Putamen (tissue), 1 donor: ENCODE measurements around the gene CNTN5.
"Not testable (repeated sequence)": the region's sequence is repeated elsewhere in the genome, so short reads cannot be mapped to it uniquely, and the experiment has no call there.

Experiments used
- DNase-seq: peaks from one replicate; pipeline ENCODE4 v3.0.0-alpha.2; 2016; ENCODE audit warnings: low spot score

Gene CNTN5

DNA sequence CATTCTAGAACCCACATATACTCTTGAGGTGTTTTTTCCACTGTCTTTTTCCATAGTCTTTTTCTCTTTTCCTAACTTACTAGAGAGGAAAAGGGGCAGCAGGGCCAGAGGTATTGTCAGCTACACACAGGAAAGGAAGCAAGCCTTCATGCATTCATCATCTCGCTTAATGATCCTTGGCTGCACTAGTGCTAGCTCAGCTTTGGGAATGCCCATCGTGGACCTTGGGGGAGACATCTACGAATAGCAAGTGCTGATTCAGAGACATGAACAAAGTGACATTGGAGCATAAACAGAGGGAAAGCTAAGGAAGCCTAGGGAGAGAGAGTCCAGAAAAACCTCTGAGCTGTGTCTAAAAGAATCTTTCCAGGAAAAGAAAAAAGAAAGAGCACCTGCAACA is 1200.1 kb downstream of the CNTN5 start:
- DNase-seq = no peak

DNA sequence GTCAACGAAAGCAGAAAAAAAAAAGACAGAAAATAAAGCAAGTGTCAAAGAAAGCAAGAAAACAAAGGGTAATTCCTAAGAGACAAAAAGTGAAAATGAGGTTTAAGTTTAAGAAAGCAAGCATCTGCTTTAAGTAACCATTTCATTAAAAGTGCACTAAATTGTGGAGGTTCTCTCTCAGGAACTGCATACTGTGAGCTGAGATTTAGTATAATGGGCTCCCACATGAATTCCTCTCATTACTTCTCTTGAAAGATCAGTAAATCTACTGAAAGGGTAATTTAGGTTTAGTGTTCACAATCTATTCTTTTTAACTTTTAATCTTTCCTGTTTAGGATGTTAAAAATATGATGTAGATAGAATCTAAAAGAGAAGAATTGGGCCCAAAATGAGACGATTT is 1201.0 kb downstream of the CNTN5 start:
- DNase-seq = no peak

DNA sequence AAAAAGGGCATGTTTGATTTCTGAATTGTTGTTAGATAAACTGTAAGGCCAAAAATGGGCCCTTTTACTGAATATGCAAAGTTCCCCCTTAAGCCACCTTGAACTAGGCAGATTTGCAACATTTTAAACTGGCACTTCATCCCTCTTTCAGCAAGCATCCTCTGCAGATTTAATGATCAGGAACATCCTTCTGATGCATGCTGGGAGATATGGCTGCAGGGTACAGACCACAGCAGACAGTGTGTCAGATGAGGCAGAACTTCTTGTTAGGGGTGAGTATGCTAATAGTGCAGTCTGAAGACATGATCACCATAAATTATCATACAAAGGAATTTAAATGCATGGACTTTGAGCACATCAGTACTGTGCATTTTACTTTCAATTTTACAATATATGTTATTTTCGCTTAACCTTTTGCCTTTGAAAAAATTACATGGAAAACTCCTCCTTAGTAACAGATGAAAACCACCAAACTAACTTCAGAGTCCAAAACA is 1203.8 kb downstream of the CNTN5 start:
- no peak for DNase-seq

DNA sequence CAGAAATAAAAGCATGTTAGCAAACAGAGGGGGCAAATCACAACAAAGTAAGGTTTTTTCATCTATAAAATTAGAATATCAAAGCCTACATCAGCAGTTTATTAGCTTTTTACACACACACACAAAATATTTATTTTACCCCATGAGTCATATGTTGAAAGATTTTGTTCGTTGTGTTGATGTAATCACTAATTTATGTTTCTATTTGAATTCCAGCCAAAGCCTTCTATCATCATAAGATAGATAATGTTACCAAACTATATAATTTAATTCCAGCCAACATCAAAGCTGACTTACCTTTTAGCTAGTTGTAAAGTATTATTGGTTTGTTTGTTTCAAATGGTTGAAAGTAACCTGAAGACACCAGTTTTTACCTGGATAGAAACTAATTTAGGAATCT is 1208.3 kb downstream of the CNTN5 start:
- DNase-seq = no peak

DNA sequence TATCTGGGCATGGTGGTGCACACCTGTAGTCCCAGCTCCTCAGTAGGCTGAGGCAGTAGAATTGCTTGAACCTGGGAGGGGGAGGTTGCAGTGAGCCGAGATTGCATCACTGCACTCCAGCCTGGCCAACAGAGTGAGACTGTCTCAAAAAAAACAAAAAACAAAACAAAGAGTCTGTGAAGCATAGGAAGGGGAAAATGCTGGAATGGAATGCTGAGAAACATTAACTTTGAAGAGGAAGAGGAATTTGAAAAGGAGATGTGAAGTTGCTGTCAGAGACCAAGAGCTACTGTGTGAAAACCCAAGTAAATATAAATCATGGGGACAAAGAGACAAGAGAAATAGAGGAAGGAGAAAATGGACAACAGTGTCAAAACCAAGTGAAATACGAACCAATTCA is 1211.3 kb downstream of the CNTN5 start:
- DNase-seq = no peak

DNA sequence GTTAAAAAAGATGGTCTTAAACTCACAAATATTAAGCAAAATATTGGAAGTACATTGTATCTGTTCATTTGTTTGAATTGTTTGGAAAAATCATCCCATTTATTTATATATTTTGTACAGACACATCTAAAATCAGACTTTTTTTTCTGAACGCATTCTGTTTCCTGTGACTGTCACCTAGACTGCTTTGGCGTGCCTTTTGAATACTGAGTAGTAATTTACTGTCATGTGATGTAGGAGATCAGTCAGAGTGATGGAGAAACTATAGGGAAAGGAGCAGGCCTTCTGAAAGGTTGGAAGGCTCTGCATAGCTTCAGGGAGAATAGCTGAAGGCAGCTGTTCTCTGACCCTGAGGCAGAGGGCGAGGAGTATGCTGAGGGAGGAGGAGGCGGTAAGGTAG is 1214.3 kb downstream of the CNTN5 start:
- no peak for DNase-seq

DNA sequence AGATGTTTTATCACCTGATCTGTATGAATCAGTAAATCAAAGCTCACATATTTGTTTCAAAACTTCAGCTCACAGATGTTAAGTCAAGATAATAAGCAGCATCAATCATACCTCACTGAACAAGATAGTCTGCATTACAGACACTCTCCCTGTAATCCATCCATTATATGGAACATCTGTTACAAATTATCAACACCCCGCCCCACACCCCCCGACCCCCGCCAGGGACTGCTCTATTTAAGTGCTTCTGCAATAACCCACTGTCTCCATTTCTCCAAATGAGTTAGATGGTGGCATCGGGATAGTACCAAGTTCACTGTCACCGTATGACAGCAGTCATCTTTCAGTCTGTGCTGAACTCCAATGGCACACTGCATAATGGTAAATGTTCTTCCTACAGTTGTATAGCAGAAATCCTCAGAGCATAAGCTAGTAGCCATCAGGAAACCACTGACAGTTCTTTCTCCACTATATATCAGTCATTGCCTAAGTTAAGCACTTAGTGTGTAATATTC is 1219.3 kb downstream of the CNTN5 start:
- no peak for DNase-seq

DNA sequence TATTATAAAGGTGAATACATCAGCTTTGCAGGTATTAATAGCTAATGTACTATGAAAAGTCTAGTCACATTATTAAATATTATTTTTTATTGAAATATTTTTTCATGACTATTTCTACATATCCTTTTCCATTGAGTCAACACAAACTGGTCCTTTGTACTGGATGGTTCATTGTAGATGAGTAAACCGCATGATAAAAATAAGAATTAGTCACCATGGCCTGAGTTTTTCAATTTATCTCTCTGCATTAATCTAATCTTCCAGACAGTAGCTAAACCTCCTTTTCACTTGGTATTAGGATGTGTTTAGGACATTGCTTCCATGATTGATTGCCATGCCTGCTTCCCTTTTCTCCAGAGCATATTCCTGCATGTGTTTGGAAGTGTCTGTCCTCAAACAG is 1227.0 kb downstream of the CNTN5 start:
- no peak for DNase-seq

DNA sequence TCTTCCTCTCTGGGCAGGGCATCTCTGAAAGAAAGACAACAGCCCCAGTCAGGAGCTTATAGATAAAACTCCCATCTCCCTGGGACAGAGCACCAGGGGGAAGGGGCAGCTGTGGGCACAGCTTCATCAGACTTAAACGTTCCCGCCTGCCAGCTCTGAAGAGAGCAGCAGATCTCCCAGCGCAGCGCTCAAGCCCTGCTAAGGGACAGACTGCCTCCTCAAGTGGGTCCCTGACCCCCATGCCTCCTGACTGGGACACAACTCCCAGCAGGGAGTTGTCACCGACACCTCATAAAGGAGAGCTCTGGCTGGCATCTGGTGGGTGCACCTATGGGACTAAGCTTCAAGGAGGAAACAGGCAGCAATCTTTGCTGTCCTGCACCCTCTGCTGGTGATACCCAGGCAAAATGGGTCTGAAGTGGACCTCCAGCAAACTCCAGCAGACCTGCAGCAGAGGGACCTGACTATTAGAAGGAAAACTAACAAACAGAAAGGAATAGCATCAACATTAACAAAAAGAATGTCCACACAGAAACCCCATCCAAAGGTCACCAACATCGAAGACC is 1236.6 kb downstream of the CNTN5 start:
- DNase-seq = not testable (repeated sequence)

DNA sequence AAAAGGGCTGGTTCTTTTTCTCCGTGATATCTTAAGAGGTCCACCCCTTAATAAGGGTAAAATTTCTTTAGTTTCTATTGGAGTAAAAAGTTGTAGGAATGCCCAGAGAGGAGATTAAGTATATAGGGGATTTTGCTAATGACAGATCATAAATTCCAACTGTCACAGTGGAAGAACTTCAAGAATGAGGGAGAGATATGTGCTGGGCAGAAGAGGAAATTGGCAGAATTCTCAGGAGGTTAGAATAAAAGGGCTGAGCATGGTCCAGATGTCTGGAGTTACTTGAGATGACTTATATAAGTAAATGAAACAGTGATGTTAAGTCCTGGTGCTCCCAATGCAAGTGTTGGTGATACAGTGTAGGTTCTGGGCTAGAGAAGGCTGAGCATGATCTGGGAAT is 1248.8 kb downstream of the CNTN5 start:
- no peak for DNase-seq

DNA sequence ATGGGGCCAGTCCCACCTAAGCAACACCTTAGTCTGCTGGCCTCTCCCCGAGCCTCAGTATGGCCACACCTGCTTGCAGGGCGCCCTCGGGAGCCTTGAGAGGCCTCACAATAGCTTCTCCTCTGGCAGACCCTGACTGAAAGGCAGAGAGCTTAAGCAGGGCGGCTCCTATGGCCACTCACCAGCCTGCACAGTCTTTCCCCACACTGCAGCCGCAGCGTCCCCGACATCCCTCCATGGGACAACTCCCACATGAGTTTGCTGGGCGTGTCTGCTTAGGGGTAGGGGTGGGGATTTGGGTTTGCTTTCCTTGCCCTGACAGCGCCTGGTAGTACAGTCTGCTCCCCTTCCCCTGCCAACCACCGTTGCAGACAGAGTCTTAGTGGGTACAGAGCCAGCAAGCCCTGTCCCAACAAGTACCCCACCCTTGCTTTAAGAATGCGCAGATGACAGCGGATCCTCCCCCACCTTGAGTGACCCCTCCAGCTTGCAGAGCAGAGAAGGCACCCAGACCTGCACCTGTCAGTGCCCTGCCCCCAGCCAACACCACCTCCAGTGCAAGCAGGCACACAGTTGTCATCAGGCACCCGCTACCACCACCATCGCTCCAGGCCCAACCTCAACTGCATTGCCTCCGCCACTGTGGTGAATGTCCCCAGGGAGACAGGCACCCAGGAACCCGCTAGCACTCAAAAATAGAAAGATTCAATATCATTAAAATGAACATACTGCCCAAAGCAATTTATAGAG is 1252.5 kb downstream of the CNTN5 start:
- no peak for DNase-seq

DNA sequence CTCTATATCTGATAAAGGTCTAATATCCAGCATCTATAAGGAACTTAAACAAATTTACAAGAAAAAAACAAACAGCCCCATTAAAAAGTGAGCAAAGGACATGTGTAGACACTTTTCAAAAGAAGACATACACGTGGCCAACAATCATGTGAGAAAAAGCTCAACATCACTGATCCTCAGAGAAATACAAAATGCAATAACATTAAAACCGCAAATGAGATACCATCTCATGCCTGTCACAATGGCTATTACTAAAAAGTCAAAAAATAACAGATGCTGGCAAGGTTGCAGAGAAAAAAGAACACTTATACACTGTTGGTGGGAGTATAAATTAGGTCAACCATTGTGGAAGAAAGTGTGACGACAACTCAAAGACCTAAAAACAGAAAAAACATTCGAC is 1253.7 kb downstream of the CNTN5 start:
- DNase-seq = not testable (repeated sequence)

DNA sequence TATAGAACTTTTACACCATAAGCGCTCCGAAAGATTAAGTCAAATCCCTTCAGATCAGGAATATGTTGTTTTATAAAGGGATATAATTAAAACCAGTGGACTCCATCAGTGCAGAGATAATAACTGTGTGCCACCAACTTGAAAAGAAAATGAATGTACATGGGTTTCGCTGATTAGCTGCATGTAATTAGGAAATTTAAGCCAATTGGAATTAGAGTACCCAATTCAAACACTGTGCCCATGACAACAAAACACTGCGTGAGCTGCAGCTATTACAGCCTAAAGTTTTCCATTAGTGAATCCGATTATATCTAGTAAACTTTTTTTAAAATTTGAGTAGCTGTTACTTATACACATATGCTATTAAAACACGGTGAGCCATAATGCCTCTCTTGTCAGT is 1274.0 kb downstream of the CNTN5 start:
- no peak for DNase-seq

DNA sequence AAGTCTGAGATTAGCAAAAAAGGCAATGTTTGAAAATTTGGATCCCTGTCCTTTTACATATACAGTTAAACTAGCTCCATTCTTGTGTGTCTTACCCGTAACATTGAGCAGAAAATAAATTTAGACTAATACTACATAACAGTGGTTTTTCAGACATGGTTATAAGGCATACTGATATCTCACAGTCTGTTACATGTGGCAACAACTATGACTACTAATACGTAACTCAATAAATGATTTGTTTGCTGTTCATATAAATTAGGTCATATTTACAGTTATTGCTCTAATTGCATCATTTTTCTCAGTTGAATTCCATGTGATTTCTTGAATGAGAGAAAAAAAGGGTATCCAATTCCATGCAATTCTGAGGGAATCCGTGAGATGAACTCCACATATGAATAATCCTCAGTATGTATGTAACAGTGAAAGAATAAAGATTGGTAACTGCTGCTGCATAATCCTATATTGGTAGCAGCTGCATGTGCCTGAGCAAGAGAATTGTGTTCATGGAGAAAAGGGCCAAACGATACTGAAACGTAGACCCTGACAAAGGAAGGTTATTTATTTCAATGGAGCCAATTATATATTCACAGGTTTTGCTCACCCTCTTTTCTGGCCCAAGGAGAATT is 1275.4 kb downstream of the CNTN5 start:
- DNase-seq = no peak

DNA sequence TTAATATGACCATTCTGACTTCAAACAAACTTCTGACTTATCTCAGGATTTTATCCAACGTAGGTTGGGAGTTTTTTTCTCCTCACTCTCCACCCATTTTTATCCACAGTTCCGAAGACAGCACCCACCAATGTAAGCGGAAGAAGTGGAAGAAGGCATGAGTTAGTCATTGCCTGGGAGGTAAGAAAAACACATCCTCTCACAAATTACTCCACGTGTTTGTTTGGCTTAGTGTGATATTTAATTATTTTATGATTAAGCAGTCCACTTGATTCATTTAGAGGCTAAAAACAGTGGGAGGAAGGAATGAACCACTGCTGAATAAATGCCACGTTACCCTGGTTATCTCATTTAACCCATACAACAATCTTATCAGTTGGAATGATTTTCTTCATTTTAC is 1276.8 kb downstream of the CNTN5 start:
- no peak for DNase-seq

DNA sequence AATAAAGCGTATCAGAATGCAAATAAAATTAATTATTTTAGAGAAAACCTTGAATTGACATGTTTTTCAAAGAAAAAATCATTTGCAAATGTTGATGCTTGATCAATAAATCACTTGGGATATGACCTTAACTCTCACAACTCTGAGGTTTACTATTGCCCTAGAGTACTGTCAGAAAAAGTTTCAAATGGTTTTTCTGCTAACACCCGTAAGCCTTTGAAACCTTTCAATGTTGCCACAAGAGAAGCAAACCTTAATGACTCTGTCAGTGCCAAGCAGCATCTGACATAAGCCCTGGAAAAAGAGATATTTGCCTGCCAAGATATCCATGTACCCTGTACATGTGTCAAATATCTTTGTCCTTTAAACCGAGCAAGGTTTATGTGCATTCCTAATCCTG is 1282.1 kb downstream of the CNTN5 start:
- DNase-seq = no peak

DNA sequence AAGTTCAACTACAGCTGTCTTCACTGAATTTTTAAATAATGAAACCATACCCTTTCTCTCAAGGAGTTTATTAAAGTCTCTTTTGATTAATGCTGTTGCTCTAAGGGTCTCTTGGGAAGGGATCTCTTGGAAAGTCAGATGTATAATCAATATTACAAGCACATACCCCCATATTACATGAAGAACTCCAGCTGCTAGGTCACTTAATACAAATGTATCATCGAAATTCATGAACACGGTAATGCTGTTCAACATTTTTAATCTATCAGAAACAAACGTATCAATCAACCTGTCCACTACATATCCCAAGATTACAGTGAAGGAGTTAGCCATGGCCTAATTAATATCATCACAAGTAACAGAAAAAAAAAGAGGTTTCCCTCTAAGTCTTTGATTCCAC is 1283.1 kb downstream of the CNTN5 start:
- DNase-seq = no peak

DNA sequence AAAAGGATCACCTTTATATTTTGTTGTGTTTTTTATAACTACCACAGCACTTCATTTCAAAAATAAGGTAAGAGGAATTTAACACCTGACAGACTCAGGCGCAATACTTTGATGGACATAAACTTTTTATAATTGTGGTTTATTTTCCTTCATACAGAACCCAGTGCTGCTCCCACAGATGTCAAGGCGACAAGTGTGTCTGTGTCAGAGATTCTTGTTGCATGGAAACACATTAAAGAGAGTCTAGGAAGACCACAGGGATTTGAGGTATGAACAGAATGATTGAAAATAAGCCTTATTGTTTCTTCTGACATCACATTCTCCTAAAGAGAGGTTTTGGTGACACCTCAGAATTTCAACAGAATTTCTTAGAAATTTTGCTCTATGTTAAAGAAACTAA is 1287.5 kb downstream of the CNTN5 start:
- no peak for DNase-seq

DNA sequence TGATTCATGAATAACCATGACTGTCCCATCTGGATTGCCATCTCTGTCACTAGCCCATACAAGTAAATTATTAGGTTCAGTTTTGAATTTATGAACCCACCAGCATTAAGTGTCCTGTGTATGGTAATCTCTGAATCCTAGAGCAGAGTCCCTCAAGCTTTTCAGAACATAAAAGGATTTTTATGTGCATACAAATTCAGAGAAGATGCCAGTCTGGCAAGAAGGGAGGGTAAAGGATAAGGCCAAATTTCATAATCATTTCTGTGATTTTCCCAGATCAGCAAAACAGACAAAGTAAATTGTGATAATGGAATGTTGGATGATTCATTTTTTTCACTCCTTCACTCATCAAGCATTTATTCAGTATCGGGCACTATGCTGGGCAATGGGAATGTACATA is 1295.2 kb downstream of the CNTN5 start:
- no peak for DNase-seq

DNA sequence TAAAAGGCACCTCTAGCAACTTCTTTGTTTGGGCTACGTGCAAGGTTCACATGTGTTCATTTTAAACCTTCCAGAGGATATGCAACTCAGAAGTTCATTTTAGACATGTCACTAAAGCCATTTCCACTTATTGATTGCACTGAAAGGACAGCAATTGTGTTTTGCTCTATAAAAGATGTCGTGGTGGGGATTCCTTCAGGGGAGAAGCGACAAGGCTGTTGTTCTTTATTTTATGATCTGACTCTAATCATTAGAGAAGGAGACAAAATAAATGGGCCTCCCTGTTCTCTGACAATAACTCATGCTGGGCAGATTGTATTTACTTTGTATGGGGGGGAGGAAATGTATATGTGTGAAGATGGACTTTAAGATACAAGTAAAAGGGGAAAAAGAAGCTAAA is 1296.2 kb downstream of the CNTN5 start:
- no peak for DNase-seq

DNA sequence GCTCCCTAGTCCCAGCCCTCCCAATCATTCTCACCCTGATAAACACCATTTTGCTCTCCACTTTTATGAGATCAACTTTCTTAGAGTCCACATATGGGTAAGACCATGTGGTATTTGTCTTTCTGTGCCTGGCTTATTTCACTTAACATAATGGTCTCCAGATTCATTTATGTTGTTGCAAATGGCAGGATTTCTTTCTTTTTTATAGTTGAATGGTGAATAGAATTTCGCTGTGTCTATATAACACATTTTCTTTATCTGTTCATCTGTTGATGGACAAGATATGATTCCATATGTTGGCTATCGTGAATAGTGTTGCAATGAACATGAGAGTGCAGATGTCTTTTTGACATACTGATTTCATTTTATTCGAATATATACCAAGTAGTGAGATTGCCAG is 1298.9 kb downstream of the CNTN5 start:
- no peak for DNase-seq

DNA sequence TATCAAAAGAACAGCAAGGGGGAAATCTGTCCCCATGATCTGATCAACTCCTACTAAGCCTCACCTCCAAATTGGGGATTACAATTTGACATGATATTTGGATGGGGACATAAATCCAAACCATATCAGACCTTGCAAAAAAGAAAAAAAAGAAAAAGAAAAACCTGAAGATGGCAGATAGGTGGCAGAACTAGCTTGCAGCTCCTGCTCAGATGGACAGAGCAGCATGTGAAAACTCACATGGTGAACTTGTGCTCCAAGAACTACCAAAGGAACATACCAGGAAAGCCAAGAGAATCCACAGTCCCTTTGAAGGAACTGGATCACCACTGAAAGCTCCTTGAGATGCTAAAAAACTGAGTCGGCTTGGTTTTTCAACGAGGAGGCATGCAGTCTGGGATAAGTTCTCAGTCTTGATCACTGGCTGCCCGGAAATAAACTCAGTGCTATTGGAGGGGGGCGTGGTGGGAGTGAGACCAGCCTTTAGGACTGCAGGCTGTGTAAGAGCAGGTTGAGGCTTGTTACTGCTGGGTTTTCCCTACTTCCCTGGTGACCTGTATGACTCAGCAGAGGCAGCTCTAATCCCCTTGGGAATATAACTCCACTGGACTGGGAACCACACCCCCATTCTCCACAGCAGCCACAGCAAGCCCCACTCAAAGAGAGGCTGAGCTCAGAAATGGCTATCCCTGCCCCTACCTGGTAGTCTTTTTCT is 1308.0 kb downstream of the CNTN5 start:
- DNase-seq = no peak

DNA sequence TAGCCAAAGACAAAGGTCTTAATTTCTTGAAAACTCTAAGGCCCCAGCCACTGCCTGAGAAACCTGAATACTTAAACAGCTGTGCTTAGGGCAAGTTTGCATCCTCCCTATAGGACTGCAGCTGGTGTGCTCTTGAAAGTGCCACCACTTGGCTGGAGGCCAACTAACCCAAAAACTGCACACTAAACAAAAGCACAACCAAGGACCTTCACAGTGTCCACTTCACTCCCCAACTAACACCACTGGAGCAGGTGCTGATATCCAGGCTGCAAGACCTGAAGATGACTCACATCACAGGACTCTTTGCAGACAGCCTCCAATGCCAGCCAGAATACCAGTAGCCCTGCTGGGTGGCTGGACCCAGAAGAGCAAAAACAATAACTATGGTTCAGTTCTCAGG is 1308.6 kb downstream of the CNTN5 start:
- DNase-seq = no peak
